ENCODE measurements around the gene TNK2.
"Not testable (repeated sequence)": the region's sequence is repeated elsewhere in the genome, so short reads cannot be mapped to it uniquely, and the experiment has no call there.

The TNK2 gene

GRCh38 chr3:195816276-195816913 lies 92.0 kb downstream of the TNK2 start:
- DNase-seq = not testable (repeated sequence)

GRCh38 chr3:195815169-195815771 lies 93.1 kb downstream of the TNK2 start:
- DNase-seq = no peak

DNA sequence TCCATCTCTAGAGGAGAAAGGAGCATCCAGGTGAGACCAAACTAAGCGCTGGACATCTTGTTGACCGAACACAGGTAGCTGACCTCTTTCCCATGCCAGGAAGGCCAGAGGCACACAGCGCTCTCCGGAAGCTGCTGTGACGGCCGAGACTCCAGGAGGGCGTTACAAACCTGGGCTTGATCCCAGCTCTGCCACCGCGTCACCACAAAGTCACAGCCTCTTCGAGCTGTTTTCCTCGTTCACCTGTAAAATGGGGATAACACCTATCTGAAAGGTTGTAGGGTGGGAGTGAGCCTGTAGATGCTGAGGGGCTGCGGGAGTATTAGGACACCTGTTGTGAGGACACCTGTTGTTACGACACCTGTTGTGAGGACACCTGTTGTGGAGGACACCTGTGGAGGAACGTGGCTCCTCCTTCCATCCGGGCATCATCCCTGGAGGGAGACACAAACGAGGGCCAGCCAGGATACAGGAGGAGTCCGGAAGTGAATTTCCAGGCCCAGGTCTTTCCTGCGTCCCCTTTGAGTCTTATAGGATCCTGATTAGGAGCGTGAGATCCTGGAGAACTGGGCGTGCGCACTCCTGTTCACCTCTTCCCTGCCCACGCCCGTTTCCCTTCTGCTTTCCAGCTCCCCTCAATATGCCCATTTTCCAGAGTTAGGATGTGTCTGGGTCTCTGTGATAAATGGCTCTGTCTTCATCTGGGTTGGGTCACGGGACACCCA lies 94.3 kb downstream of the TNK2 start:
- DNase-seq = no peak

Measured in NK-92 treated with Interleukin-12 subunit alpha and Interleukin-12 subunit beta, amount 100 ng/mL, for 24 hours (cell line).